ENCODE data around the gene XRCC3.

Gene XRCC3

DNA sequence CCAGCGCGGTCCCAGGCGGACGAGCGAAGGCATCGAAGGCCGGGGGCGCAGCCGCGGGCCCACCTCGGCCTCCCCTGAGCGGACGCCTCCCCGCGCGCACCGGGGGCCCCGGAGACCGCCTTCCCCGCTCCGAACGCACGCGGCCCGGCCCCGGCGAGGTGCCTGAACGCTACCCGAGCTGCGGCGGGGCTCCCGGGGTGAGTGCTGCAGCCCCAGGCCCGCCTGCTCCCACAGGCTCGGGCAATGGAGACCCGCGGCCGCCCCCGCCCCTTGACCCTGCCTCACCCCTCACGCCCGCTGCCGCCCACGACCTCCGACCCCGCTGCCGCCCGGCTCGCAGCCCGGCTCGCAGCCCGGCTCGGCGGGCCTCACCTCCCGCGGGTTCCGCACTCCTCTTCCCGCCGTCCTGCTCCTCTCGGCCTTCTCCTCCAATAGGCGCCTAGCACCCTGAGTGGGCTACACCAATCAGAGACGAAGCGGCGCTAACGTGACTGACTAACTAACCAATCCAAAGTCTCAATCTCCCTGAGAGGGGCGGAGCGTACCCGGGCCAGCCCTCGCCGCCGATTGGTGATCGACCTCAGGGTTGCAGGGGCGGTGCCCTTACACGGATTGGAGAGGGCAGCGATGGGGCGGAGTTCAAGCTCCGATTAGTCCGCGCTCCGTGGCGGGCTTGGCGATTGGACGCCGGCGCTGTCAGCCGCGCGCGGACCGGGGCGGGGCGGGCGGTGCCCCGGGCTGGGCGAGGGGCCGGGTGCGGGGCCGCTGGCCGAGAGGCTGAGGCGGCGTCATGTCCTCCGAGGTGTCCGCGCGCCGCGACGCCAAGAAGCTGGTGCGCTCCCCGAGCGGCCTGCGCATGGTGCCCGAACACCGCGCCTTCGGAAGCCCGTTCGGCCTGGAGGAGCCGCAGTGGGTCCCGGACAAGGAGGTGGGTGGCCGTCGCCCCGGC, at the start of gene XRCC3, which contains the start of gene ZFYVE21:
Gene XRCC3 (minus strand): TSS at position 400 of the 949 bp plus-strand sequence. CDS start 4,364 bp downstream, outside the sequence.
Gene ZFYVE21 (plus strand): TSS at position 759 of the 949 bp plus-strand sequence. CDS start 32 bp downstream, at position 791.
- no peak for FAIRE-seq

DNA sequence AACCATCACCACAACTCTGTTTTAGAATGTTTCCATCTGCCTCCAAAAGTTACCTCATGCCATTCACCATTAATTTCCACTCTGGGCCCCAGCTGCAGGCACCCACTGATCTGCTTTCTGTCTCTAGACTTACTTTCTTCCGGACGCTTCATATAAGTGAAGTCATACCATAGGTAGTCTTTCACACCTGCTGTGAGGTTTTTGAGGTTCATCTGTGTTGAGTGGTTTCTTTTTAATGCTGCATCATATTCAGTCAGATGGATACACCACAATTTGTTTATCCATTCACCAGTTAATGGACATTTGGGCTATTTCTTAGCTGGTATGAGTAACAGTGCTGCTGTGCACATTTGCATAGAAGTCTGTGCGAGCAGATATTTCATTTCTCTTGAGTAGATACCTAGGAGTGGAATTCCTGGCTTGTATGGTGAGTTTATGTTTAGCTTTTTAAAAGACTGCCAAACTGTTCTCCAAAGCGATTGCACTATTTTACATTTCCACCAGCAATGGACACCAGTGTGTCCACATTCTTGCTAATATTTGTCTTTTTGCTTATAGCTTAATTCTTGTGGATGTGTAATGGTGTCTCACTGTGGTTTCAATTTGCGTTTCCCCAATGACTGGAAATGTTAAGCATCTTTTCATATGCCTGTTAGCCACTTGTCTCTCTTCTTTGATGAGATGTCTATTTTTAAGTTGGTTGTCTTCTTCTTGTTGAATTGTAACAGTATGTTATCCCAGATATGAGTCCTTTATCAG, 48.7 kb upstream of the XRCC3 start:
- FAIRE-seq: no peak

GRCh38 chr14:103762541-103762940, 47.3 kb upstream of the XRCC3 start:
- FAIRE-seq: no peak

- no peak for FAIRE-seq
Observed at GRCh38 chr14:103762036-103762435, 46.8 kb upstream of the XRCC3 start.

- no peak for FAIRE-seq
Observed at GRCh38 chr14:103758059-103758776, 43.0 kb upstream of the XRCC3 start.

GRCh38 chr14:103755060-103755459, 39.8 kb upstream of the XRCC3 start:
- FAIRE-seq: no peak

DNA sequence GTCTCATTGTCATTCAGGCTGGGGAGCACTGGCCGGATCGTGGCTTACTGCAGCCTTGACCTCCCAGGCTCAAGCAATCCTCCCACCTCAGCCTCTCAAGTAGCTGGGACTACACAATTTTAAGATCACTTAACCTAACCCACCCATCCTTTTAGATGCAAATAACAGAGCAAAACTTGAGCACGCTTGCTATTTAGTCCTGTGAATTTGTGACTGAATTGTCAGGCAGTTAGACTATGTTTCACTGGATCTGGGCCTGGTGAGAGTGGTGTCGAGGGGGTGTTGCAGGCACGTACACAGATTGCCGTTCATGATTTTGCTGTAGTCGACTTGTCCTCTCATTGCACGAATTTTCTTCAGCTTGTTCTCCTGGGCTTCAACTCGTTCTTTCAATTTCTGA, 38.5 kb upstream of the XRCC3 start:
- no peak for FAIRE-seq

- FAIRE-seq: no peak
Observed at GRCh38 chr14:103749860-103750259, 34.6 kb upstream of the XRCC3 start.

DNA sequence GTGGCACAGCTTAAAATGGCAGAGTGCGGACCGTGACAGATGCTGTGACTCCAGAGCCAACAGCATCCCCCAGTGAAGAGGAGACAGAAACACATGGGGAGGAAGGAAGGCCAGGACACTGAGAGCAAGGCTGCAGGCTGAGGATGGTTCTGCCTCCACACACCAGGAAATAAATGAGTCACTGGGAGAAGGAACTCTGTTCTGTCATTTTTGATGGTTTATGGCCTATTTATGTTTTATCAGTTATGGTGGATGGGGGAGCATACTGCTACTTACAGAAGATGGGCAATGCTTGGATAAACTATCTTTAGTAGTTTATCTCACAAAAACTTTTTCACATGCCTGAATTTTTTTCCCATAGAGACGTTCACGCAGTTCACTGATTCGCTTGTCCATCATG, 34.2 kb upstream of the XRCC3 start:
- no peak for FAIRE-seq

DNA sequence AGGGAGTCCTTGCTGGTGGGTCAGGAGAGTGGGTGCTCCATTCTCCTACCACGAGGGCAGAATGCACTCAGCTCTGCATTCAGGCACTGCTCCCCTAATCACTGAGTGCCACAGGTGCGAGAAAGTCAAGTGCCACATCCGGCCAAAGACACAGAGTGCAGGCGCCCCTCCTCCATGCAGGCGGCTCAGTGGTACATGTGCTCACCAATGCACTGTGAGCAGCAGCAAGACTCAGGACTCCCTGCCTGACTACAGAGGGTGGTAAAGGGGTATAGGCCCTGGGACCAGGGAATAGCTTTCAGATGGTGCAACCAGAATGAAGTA, 33.2 kb upstream of the XRCC3 start:
- FAIRE-seq: no peak

DNA sequence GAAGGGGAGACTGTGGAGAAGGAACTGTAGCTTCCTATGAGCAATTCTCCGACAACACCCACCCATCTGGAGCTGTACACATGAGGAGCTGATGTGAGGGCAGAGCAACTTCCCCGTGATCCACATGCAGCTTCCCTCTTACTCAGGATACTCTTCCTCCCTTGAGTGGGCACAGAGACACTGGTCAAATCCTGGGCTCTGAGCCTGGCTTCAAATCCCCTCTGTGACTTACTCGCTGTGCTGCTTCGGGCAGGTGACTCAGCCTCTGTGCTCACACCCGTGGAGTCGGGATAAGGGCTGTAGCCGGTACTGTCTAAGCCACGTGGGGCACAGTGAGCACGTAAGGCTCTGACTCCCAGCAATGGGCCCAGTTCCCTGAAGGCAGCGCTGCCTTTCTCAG, 31.4 kb upstream of the XRCC3 start:
- no peak for FAIRE-seq

- no peak for FAIRE-seq
Observed at GRCh38 chr14:103745424-103745823, 30.2 kb upstream of the XRCC3 start.

- no peak for FAIRE-seq
Observed at GRCh38 chr14:103744621-103745395, 29.6 kb upstream of the XRCC3 start.

DNA sequence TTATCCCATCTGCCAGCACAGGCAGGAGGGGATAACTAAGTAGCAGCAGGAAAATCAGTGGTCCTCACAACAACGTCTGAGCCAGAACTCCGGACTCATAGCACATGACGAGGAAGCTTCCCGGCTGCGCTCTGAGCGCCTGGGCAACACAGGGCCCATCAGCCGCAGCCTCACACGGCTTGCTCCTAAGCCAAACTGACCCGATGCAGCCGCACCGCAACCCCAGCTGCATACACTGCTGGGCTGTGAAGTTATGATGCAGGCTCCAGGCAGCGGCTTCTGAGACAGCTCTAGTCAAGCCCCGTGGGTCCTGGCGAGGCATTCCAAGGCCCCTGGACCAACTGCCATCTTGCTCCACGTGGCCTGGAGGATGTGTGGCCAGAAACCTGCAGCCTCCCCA, 28.4 kb upstream of the XRCC3 start:
- no peak for FAIRE-seq

GRCh38 chr14:103742499-103743255, 27.4 kb upstream of the XRCC3 start:
- FAIRE-seq: no peak

GRCh38 chr14:103741876-103742275, 26.6 kb upstream of the XRCC3 start:
- no peak for FAIRE-seq

DNA sequence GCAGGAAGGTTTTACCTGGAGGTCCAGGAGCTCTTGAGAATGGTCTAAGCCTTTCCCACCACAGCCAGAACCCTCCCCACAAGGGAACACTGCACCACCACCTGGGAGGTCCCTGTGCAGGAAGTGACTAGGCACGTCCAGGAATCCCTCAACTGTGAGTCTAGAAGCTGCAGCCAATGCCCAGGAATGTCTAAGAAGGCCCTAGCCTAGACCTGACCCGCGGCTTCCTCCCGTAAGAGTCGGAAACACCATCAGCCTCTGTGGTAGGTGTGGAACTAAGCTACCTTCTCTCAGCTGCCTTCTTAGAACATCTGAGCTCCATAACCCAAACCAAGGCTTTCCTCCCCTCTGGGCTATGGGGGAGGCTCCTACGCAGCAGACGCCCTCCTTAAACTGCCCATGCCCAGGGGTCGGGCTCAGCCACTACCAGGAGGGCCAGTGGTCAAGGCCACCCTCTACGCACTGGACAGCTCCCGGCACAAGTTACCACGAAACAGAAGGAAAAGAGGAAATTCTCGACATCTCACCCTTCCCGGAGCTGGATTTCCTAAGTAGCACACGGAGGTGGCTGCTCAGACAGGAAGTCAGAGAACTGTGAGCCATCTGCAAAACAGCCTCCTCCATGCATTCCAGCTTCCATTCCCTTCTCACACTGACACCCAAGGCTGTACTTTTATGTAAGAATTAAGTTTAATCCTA, 25.9 kb upstream of the XRCC3 start:
- FAIRE-seq: no peak

GRCh38 chr14:103739793-103740501, 24.7 kb upstream of the XRCC3 start:
- no peak for FAIRE-seq

DNA sequence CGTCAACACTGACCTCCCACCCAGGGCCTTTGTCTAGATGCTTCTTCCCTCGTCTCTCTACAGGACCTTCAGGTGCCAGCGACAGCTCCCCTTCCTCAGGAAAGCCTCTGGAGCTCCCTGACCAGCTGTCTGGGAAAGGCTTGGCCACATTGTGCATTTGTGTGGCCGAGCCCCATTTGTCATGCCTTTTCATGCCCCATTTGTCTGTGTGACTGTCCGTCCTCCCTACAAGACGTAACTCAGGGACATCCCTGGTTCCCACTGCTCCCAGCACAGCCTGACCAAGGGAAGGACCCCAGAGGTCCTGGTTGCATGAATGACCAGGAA, 24.2 kb upstream of the XRCC3 start:
- no peak for FAIRE-seq

DNA sequence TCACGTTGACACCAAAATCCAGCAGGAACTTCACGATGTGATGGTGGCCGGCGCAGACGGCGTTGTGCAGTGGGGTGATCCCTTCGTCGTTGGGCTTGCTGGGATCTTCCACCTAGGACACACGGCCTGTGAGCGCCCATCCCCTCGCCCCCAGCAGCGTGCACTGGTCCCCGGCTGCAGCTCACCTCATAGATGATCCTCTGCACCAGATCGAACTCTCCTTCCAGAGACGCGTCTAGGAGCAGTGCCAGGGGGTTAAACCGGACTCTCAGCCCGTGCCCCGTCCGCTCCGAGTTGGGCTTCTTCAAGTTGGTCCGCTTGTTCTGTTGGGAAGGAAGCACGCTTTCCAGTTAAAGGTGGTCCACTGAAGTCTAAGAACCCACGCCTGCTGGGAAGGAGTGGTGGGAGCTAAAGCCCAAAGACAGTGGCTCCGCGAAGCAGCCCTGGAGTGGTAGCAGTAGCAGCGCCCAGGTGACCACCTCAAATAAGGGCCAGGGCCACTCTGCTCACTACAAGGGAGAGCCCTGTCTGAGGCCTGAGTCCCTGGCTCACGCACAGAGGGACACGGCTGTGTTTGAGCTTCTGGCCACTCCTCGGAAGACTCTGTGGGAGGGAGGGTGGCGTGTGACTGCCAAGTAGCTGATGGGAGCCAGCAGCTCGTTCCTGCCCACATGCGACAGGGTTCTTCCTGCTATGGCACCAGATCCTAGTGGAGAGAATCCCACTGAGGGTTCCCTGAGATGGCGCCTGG, 23.6 kb upstream of the XRCC3 start:
- no peak for FAIRE-seq

Measured in colon (tissue), 2 donors.